GM12878 (cell line): ENCODE data around the gene IP6K3. TPM values are rescaled to one million over a fixed set of nuclear protein-coding genes. Genes with fewer than 3 reads are reported as not detected.

Source experiments
- ATF7 ChIP-seq: fragments of 450-650 bp; IDR thresholded peaks from 2 replicates; pipeline ENCODE4 v1.6.1; 2016; ENCODE audit warnings: low read depth, mild to moderate bottlenecking
- CBFB ChIP-seq: IDR thresholded peaks from 2 replicates; pipeline ENCODE4 v1.6.1; 2016; ENCODE audit warnings: antibody characterized with exemption, low read depth
- CREM ChIP-seq: IDR thresholded peaks from 2 replicates; pipeline ENCODE4 v1.6.1; 2014; ENCODE audit warnings: antibody characterized with exemption, low read depth
- FOXK2 ChIP-seq: fragments of 450-650 bp; IDR thresholded peaks from 2 replicates; pipeline ENCODE4 v1.6.1; 2017; ENCODE audit warnings: mild to moderate bottlenecking, moderate library complexity
- GABPA ChIP-seq: IDR thresholded peaks from 2 replicates; pipeline ENCODE4 v1.6.1; 2014; ENCODE audit warnings: antibody characterized with exemption, low read depth, mild to moderate bottlenecking, inconsistent platforms
- KDM1A ChIP-seq: fragments of 200-600 bp; sonication (generic); IDR thresholded peaks from 2 replicates; pipeline ENCODE4 v1.6.1; 2016; ENCODE audit warnings: borderline replicate concordance
- LARP7 ChIP-seq: fragments of 450-650 bp; IDR thresholded peaks from 2 replicates; pipeline ENCODE4 v1.6.1; 2017; ENCODE audit warnings: mild to moderate bottlenecking
- MAX ChIP-seq: IDR thresholded peaks from 2 replicates; pipeline ENCODE4 v1.6.1; 2012; ENCODE audit warnings: low read depth, low read length, improper control_type of control experiment
- NFIC ChIP-seq: IDR thresholded peaks from 2 replicates; pipeline ENCODE4 v1.6.1; 2012; ENCODE audit warnings: low read depth, mild to moderate bottlenecking, inconsistent platforms, low read length, moderate library complexity
- POLR2A ChIP-seq: IDR thresholded peaks from 2 replicates; pipeline ENCODE4 v1.6.1; 2011; ENCODE audit warnings: low read depth, mild to moderate bottlenecking, low read length
- PRDM15 ChIP-seq: fragments of 450-650 bp; formaldehyde crosslinking; IDR thresholded peaks from 2 replicates; pipeline ENCODE4 v1.4.0; 2020; ENCODE audit warnings: mild to moderate bottlenecking, moderate library complexity
- RAD51 ChIP-seq: fragments of 450-650 bp; IDR thresholded peaks from 2 replicates; pipeline ENCODE4 v1.6.1; 2016; ENCODE audit warnings: moderate library complexity, mild to moderate bottlenecking, inconsistent platforms
- SMAD1 ChIP-seq: fragments of 450-650 bp; IDR thresholded peaks from 2 replicates; pipeline ENCODE4 v1.6.1; 2018; ENCODE audit warnings: mild to moderate bottlenecking, low read depth; ENCODE audit not compliant: partially characterized antibody
- SMC3 ChIP-seq: IDR thresholded peaks from 2 replicates; pipeline ENCODE4 v1.6.1; 2011; ENCODE audit warnings: low read length, improper control_type of control experiment, borderline replicate concordance
- SREBF2 ChIP-seq: IDR thresholded peaks from 2 replicates; pipeline ENCODE4 v1.6.1; 2012; ENCODE audit warnings: mild to moderate bottlenecking, low read length
- STAT3 ChIP-seq: IDR thresholded peaks from 2 replicates; pipeline ENCODE4 v1.6.1; 2011; ENCODE audit warnings: low read depth, low read length, improper control_type of control experiment
- SUZ12 ChIP-seq: fragments of 200-600 bp; sonication (generic); IDR thresholded peaks from one replicate; pipeline ENCODE4 v1.6.1; 2018; ENCODE audit warnings: antibody characterized with exemption, mild to moderate bottlenecking; ENCODE audit not compliant: unreplicated experiment
- USF2 ChIP-seq: IDR thresholded peaks from 2 replicates; pipeline ENCODE4 v1.6.1; 2011; ENCODE audit warnings: low read depth, low read length, improper control_type of control experiment, borderline replicate concordance
- YBX1 ChIP-seq: fragments of 450-650 bp; IDR thresholded peaks from 2 replicates; pipeline ENCODE4 v1.6.1; 2016; ENCODE audit warnings: antibody characterized with exemption
- polyA plus RNA-seq, 11 experiments: library from polyadenylated mRNA; depleted of rRNA in 4 of 11; unstranded in 6 of 11; stranded (reverse) in 5 of 11; fragments of >200 nt; fragmentation: Nextera tagmentation in 4 of 11; fragmentation: Illumina TruSeq in 1 of 11; extraction: Ambion mirVana in 4 of 11; extraction: Trizol in 1 of 11; gene quantifications; 1 replicate in 1 of 11; 2 replicates in 10 of 11; pipeline versions ENCODE4 v1.2.1 to v1.2.3, GENCODE V29; 2011 to 2016; ENCODE audit warnings: inconsistent platforms in 2 of 11, missing spikeins in 2 of 11, low read depth in 1 of 11
- total RNA-seq, 4 experiments: library from RNA; depleted of rRNA in 3 of 4; stranded (reverse); fragments of >200 nt in 3 of 4; fragmentation: Illumina TruSeq in 1 of 4; extraction: Trizol in 1 of 4; gene quantifications; 2 replicates each; pipeline versions ENCODE4 v1.2.1 to v1.2.3, GENCODE V29; 2013 to 2021
- TF ChIP-seq, protein P1 (sequence below): fragments of 450-650 bp; IDR thresholded peaks from 2 replicates; pipeline ENCODE4 v1.6.1; 2017; ENCODE audit warnings: mild to moderate bottlenecking, moderate library complexity
- TF ChIP-seq, protein P2 (sequence below): IDR thresholded peaks from 2 replicates; pipeline ENCODE4 v1.6.1; 2011; ENCODE audit warnings: borderline replicate concordance, low read depth, mild to moderate bottlenecking, moderate library complexity, low read length; ENCODE audit not compliant: insufficient read depth, poor library complexity, severe bottlenecking

Gene IP6K3
- total and polyA plus RNA-seq, 10 of the 15 experiments (the other 5 are each of a cell fraction or from before 2014, with no cell fraction given) = 0.02 to 0.15 (median 0.09) TPM; not detected in 7

DNA sequence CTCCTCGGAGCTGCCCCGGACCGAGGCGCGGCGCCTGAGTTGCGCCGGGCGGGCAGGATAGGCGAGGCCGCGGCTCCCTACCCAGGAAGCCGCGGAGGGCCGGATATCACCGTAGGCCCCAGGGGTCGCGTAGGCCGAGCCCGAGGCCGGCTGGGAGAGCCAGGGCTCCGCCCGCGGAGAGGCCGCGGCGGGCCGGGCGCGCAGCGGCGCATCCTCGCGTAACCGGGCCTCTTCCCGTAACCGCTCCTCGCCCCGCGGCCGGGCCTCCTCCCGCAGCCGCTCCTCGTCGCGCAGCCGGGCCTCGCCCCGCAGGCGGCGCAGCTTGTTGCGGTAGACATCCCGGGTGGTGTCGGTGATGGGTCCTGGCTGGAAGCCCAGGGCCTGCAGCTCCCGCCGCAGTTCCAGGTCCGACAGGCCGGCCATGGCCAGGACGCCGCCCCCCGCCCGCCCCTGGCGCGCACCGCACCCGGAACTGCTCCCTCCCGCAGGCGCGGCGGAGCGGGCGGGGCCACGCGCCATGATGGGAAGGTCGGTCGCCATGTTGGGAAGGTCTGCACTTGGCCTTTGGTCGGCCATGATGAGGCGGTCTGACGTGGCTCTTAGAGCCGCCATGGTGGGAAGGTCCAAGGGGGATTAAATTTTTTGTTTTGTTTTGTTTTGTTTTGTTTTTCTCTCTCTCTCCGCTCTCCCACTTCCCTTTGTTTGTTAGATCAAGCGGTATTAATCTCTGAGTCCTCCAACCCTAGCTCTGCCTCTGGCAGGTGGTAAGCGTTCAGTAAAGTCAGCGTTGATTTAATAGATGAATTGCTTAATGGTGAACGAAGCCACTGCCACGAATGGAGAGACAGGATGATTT lies 42.2 kb upstream of the IP6K3 start, which contains the start of gene LEMD2 (continued):
- TF ChIP-seq NFIC = no peak
- no peak for TF ChIP-seq SMAD1
- no peak for TF ChIP-seq STAT3
- no peak for TF ChIP-seq YBX1
- no peak for TF ChIP-seq KDM1A
- peak; percentile 24; the same call in 1 of the 2 replicates for TF ChIP-seq RAD51
- no peak for TF ChIP-seq FOXK2
- peak; percentile 55; the same call in 1 of the 2 replicates for TF ChIP-seq GABPA
- peak; percentile 24; the same call in 1 of the 2 replicates for TF ChIP-seq ATF7
- TF ChIP-seq SMC3 = no peak
- no peak for TF ChIP-seq SUZ12
- TF ChIP-seq, protein P1, sequence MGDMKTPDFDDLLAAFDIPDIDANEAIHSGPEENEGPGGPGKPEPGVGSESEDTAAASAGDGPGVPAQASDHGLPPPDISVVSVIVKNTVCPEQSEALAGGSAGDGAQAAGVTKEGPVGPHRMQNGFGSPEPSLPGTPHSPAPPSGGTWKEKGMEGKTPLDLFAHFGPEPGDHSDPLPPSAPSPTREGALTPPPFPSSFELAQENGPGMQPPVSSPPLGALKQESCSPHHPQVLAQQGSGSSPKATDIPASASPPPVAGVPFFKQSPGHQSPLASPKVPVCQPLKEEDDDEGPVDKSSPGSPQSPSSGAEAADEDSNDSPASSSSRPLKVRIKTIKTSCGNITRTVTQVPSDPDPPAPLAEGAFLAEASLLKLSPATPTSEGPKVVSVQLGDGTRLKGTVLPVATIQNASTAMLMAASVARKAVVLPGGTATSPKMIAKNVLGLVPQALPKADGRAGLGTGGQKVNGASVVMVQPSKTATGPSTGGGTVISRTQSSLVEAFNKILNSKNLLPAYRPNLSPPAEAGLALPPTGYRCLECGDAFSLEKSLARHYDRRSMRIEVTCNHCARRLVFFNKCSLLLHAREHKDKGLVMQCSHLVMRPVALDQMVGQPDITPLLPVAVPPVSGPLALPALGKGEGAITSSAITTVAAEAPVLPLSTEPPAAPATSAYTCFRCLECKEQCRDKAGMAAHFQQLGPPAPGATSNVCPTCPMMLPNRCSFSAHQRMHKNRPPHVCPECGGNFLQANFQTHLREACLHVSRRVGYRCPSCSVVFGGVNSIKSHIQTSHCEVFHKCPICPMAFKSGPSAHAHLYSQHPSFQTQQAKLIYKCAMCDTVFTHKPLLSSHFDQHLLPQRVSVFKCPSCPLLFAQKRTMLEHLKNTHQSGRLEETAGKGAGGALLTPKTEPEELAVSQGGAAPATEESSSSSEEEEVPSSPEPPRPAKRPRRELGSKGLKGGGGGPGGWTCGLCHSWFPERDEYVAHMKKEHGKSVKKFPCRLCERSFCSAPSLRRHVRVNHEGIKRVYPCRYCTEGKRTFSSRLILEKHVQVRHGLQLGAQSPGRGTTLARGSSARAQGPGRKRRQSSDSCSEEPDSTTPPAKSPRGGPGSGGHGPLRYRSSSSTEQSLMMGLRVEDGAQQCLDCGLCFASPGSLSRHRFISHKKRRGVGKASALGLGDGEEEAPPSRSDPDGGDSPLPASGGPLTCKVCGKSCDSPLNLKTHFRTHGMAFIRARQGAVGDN = peak; percentile 63
- peak; percentile 44 for TF ChIP-seq MAX
- no peak for TF ChIP-seq SREBF2
- TF ChIP-seq, protein P2, sequence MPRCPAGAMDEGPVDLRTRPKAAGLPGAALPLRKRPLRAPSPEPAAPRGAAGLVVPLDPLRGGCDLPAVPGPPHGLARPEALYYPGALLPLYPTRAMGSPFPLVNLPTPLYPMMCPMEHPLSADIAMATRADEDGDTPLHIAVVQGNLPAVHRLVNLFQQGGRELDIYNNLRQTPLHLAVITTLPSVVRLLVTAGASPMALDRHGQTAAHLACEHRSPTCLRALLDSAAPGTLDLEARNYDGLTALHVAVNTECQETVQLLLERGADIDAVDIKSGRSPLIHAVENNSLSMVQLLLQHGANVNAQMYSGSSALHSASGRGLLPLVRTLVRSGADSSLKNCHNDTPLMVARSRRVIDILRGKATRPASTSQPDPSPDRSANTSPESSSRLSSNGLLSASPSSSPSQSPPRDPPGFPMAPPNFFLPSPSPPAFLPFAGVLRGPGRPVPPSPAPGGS = no peak
- TF ChIP-seq CBFB = no peak
- TF ChIP-seq POLR2A = peak; percentile 91
- peak; percentile 88 for TF ChIP-seq CREM
- TF ChIP-seq PRDM15 (CRISPR knock-in tag) = no peak
- TF ChIP-seq USF2 = no peak; the same call in 1 of the 2 replicates
- peak; percentile 94; the same call in 1 of the 2 replicates for TF ChIP-seq LARP7
